Hematopoietic multipotent progenitor cell treated with erythropoietin and hydrocortisone succinate and interleukin-3 and kit ligand, for 8 days (in vitro differentiated cells): ENCODE results near the gene PTPN4.

Source experiments
- DNase-seq: peaks from one replicate; pipeline ENCODE4 v3.0.0-alpha.2; 2015

The PTPN4 gene, protein sequence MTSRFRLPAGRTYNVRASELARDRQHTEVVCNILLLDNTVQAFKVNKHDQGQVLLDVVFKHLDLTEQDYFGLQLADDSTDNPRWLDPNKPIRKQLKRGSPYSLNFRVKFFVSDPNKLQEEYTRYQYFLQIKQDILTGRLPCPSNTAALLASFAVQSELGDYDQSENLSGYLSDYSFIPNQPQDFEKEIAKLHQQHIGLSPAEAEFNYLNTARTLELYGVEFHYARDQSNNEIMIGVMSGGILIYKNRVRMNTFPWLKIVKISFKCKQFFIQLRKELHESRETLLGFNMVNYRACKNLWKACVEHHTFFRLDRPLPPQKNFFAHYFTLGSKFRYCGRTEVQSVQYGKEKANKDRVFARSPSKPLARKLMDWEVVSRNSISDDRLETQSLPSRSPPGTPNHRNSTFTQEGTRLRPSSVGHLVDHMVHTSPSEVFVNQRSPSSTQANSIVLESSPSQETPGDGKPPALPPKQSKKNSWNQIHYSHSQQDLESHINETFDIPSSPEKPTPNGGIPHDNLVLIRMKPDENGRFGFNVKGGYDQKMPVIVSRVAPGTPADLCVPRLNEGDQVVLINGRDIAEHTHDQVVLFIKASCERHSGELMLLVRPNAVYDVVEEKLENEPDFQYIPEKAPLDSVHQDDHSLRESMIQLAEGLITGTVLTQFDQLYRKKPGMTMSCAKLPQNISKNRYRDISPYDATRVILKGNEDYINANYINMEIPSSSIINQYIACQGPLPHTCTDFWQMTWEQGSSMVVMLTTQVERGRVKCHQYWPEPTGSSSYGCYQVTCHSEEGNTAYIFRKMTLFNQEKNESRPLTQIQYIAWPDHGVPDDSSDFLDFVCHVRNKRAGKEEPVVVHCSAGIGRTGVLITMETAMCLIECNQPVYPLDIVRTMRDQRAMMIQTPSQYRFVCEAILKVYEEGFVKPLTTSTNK

GRCh38 chr2:119759451-119760236 is at the start of gene PTPN4:
Gene PTPN4 (plus strand): TSS chr2:119759922. CDS start chr2:119809854, 49,932 bp downstream.
- peak; percentile 98 for DNase-seq

- DNase-seq: no peak
Measured at GRCh38 chr2:119710281-119710680, 49.4 kb upstream of the PTPN4 start.

DNA sequence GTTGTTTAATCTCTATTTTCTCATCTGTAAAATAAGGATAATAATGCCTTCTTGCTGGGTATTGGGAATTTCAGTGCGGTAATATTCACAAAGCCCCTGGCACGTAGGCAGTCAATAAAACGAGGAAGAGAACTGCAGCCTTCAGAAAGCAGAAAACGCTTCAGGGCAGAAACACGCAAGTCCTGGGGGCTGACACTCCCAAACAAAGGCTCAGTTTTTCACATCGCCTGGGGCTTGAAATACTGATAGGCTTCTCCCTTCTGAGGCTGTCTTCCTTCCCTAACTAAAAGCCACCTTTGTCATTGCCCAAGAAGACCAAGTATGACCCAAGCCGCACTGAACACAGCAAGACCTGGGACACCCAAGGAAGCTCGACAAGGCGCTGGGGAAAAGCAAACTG is 48.4 kb upstream of the PTPN4 start:
- DNase-seq: no peak

- no peak for DNase-seq
Measured at GRCh38 chr2:119712571-119712970, 47.2 kb upstream of the PTPN4 start.

GRCh38 chr2:119713819-119714490 is 45.8 kb upstream of the PTPN4 start:
- no peak for DNase-seq

GRCh38 chr2:119715409-119716283 is 44.1 kb upstream of the PTPN4 start:
- no peak for DNase-seq

- DNase-seq: no peak
Measured at GRCh38 chr2:119716284-119716672, 43.4 kb upstream of the PTPN4 start.

- DNase-seq: no peak
Measured at GRCh38 chr2:119718501-119719260, 41.0 kb upstream of the PTPN4 start.

DNA sequence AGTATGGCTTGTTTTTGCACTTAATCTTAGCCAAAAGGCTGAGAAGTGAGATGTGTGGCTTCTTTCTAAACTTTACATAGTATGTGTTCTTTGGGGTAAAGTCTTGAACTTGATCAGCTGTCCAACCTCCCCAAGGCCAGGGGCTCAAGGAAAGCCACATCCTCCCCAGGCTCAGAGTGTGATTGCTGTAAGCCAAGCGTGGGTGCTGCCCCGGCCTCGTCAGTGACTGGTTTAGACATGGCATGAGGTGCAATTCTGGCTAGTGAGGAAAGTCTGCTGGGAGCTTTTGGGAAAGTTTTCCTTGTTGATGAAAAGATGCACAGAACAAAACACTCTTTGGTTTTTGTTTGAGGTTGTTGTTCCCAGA is 40.5 kb upstream of the PTPN4 start:
- no peak for DNase-seq

GRCh38 chr2:119721043-119721442 is 38.7 kb upstream of the PTPN4 start:
- DNase-seq: no peak

DNA sequence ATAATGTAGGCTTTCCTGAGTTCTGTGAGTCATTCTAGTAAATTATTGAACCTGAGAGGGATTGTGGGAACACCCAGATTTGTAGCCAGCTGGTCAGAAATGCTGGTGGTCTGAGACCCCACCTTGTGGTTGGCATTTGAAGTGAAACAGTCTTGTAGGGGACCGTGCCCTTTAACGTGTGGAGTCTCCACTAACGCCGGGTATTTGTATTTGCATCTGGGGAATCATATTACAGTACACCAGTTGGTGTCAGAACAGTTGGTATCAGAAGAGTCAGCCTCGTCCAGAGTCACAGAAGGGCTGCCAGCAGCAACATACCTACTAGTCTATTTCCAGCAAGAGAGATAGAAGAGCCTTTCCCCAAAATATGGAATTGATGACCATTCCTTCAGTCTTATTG is 38.3 kb upstream of the PTPN4 start:
- no peak for DNase-seq

DNA sequence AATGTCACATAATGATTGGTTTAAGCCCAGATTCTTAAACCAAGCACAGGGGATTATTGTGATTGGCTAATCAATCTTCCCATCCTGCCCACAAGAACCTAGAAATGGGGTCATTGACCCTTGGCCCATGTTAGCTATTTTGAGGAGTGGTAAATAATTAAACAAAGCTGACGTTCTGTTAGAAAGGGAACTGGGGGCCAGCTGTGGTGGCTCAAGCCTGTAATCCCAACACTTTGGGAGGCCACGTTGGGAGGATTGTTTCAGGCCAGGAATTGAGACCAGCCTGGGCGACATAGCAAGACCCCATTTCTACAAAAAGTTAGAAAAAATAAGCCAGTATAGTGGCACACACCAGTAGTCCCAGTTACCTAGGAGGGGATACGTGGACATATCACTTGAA is 37.8 kb upstream of the PTPN4 start:
- no peak for DNase-seq

GRCh38 chr2:119723186-119723585 is 36.5 kb upstream of the PTPN4 start:
- no peak for DNase-seq

DNA sequence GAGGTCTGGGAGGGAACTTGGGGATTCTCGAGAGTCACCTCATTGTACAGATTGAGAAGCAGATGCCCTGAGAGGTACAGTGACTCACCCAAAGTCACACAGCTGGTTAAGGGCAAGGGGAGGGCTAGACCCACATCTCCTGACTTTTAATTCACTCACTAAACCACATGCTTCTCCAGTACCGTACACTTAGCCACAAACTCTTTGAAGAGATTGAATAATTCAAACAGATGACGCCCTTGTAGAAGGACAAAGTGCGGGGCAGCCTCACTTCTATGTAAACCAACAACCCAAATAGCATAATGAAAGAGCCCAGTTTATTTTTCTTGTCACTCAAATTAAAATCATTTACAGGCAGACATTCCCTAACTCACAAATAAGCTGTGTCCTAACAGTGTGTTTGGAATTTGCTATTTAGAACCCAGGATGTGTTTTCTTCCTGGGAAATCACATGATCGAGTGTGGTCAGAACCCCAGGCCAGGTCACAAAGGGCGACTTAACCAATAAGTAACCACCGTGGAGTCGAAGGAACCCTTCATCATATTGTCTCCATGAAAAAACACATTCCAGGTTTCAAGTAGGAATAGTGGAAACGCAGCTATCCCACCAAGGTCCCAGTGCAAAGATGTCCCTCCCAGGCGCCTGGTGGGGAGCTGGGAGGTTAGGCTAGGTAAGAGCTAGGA is 35.8 kb upstream of the PTPN4 start:
- DNase-seq: no peak

DNA sequence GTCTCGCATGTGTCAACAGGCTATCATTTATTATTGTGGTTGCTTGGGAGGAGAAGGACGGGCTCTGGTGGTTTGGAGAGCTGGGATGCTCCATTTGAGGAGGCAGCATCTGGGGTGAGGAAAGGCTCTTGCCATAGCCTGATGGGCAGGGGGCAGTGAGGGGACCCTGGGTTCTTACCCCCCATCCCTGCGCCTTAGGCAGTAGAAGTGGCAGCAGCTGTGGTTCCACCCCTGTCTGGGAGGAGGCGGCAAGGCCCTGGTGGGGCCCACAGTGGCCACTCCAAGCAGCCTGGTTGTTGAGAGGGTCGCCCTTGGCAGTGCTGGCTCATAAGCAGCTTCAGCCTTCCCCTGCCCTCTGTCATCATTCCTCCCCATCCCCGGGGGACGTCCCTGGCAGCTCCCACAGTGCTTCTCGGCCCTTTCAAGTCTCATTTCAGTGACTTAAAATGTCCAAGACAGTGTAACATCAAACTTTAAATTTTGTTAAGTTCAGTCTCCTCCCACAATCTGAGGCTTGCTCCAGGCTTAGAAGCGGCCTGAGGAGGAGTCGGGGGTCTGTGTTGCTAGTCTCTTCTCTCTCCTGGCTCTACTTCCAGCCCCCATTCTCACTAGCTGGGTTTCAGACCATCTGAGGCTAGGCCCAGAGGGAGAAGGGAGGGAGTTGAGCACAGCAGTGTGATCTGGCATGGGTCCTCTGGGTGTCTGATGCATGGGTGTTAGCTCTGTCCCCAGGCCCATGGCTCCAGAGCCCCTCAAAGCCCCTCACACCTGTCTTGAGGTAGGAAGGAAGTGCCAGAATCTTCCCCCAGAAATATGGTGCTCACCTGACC is 34.9 kb upstream of the PTPN4 start:
- no peak for DNase-seq

- no peak for DNase-seq
Measured at GRCh38 chr2:119727493-119727892, 32.2 kb upstream of the PTPN4 start.

- DNase-seq: no peak
Measured at GRCh38 chr2:119728421-119728820, 31.3 kb upstream of the PTPN4 start.

DNA sequence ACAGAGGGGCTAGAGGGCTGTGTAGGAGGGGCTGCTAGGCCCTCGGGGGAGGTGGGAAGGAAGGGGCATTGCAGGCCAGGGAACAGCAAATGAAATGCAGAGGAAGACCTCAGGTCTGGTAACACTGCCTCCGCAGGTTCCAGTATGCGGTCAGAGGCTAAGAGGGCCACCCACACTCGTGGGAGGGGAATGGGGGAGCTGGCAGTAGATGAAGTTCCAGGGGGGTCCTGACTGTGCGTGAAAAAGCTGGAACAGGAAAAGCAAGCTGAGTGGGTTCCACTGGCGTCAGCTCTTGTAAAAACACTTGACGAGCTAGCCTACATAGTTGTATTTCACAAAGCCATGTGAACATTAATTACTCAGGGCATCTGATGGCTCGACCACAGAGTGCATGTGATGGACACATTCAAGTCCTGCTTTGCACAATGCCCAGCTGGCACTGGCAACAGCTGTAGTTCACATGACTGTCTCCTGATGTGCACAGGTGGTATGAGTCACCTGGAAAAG is 29.0 kb upstream of the PTPN4 start:
- DNase-seq: no peak

DNA sequence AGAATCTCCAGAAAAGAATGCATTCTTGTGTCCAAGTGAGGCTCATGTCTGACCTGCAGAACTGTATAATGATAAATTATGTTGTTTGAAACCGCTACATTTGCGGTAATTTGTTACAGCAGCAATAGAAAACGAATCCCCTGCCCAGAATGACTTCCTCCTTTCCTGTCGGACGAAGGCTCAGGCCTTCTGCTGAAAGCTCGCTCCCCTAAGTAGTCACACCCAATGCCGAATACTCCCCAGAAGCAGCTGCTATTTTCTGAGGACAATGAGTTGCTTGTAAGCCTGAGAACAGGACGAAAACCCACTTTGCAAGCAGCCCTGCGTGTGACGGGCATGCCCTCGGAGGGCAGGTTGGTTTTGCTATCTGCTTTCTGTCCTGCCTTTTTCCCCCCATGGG is 27.7 kb upstream of the PTPN4 start:
- no peak for DNase-seq
